Activated T-cell treated with anti-CD3 and anti-CD28 coated beads for 48 hours (primary cell): ENCODE results near the gene KLHL30.
"Not testable (repeated sequence)": the region's sequence is repeated elsewhere in the genome, so short reads cannot be mapped to it uniquely, and the experiment has no call there.

ENCODE experiments used
- DNase-seq: peaks from one replicate; pipeline ENCODE4 v3.0.0-alpha.2; 2020; ENCODE audit warnings: low read depth

The KLHL30 gene

DNA sequence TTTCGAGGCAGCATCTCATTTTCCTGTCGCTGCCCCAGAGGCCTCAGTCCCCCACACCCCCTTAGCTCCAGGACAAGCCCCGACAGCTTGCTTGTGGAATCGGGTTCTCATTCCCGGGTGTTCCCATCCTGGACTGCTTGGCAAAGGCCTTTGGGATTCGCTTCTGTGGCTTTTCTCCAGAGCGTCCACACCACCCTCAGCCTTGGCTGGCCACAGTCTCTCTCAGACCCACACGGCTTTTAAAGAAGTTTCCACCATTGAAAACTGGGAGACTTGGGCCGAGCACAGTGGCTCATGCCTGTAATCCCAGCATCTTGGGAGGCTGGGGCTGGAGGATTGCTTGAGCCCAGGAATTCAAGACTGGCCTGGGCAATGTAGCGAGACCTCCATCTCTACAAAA is 35.6 kb upstream of the KLHL30 start:
- no peak for DNase-seq

DNA sequence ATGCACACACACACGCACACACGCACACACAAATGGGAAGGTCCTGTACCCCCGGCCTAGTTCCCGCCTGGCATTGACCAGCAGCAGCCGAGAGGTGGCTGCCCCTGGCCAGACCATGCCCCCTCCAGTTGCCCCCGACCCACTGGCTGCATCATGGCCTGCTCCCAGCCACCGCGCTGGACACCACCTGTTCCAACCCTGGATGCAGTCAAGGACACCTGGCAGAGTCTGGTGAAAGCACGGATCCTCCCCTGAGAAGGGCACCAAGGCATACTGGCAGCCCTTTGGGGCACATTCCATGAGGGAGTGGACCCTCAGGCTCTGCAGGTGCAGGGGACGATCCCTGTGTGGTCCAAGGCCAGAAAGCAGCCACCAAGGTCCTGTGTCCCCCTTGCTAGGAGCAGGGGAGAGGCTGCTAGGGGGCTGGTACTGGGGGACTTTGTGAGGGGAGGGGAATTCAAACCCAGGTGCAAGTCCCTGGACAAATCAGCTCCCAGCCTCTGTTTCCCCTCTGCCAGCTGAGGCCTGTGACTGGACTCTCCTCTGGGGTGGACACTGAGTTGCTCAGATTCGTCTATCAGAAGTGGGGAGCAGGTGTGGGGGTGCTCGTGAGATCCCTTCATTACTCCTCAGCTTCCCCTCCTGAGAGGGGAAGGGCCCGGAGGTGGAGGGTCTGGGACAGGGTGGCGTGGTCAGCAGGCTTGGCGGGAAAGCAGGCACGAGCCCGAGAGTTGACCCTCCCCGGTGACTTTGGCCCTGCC is 34.8 kb upstream of the KLHL30 start:
- DNase-seq, result no peak

DNA sequence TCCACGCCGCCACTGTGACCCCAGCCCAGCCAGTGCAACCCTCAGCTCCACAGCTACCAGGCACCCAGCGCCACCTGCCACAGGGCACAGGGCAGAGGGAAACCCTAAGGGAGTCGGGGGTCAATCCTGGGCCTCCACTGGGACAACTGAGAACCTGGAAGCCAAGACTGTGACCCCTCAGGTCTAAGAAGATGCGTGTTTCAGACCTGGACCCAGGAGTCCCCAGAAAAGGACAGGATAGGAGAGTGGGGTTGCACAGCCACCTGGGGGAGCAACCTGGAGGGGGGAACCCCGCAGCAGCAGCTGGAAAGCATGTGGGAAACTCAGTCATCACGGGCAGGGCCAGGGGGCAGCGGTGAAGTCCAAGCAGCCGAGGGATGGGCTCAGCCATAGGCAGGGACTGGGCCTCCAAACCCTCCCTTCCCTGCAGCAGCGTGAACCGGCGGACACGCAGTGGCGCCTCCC is 34.2 kb upstream of the KLHL30 start:
- no peak for DNase-seq

DNA sequence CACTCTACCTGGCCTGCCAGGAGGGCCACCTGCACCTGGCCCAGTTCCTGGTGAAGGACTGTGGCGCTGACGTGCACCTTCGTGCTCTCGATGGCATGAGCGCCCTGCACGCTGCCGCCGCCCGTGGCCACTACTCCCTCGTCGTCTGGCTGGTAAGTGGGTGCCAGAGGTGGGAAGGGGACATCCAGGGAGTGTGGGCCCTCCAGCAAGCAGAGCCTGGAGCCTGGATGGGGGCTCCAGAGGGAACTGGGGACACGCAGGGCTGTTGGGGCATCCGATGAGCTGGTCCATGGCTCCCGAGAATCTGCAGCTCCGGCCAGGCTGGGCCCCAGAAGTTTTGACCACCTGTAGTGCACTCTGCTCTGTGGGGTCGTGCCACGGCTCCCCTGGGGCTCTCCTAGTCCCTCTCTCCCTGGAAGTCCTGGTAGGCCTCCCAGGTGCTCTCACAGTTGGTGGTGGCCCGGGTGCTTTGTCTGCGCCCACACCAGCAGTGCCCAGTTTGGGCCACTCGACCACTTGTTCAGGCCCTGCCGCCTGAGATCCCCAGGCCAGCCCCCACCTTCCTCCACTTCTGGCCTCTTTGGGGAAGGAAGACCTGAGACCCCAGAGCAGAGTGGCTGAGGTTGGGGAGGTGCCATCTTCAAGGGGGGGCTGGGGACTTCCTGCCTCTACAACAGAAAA is 33.6 kb upstream of the KLHL30 start:
- no peak for DNase-seq

DNA sequence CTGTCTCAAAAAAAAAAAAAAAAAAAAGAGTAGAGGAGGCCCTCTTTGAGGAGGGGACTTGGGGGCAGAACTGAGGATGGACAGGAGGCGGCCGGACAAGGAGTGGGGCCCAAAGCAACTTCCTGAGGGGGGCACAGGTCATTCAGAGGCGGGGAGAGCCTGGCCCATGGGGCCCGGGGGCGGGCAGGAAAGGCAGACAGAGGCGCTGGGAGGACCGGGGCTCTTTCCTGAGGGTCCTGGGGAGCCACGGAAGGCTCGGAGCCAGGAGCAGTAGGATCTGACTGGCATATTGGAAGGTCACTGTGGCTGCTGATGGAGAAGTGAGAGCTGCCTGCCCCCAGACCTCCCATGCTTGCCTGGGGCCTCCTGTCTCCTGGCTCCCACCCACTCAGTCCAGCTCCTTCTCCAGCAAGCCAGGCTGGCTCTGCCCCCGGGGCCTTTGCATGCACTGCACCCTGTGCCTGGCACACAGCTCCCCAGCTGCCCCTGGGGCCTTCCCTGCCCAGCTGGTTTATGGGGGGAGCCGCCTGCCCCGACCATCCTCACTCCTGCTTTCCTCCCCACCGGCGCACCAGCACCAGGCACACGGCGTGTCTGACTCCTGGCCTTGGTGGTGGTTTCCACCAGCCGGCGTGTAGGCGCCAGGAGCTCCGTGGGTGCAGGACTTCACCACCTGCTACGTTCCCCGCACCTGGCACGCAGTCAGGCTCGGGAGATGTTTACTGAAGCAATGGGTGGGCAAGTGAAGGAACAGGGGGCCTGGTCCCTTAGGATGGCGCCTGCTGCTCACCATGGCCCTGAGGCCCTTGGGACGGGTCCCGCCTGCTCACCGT is 32.7 kb upstream of the KLHL30 start:
- no peak for DNase-seq

DNA sequence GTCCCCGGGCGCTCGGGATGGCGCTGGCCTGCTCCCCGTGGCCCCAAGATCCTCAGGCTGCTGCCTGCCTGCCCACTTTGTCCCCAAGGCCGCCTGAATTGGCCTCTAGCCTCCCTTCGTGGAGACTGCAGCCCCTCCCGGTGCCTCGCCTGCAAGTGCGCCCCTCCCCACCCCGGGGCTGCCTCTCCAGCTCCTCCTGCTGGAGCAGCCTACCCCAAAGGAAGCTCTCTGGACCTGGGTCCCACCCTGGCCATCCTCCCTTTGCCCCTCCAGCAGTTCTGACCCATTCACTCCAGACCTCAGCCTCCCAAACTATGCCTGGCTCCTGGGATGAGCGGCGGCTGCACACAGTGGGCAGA is 32.1 kb upstream of the KLHL30 start:
- DNase-seq, result no peak

DNA sequence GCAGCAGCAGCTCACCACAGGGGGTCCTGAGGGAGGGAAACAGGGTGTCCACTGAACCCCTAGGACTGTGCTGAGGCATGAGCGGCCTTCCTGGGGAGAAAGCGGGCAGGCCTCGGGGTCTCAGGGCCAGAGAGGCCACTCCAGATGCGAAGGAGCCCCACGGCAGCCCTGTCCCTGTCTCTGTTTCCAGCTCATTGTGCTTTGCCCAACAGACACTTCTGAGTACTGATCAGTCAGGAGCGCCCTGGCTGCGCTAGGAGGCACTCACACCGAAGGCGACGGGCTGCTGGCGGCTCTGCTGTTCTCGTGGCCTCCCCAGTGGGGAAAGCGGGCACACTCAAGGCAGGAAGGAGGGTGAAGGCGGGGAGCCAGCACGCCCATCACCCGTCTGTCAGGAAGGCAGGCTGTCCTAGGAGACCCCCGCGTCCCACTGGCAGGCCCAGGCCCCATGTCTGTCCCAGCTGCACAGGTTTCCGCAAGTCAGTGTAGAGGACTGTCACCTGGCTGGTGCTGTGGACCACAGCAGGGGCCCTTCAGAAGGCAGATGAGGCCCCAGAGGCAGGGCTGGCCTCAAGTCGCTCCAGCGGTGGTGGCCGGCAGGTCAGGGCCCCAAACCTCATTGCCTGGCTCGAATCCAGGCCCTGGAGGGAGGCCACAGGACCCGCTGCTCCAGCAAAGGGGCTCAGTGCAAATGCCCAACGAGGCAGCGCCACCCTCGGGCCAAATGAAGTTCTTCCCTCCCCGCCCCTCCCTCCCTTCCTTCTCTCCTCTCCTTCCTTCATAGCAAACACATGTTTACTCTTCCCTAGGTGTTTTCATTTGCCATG is 31.6 kb upstream of the KLHL30 start:
- no peak for DNase-seq

DNA sequence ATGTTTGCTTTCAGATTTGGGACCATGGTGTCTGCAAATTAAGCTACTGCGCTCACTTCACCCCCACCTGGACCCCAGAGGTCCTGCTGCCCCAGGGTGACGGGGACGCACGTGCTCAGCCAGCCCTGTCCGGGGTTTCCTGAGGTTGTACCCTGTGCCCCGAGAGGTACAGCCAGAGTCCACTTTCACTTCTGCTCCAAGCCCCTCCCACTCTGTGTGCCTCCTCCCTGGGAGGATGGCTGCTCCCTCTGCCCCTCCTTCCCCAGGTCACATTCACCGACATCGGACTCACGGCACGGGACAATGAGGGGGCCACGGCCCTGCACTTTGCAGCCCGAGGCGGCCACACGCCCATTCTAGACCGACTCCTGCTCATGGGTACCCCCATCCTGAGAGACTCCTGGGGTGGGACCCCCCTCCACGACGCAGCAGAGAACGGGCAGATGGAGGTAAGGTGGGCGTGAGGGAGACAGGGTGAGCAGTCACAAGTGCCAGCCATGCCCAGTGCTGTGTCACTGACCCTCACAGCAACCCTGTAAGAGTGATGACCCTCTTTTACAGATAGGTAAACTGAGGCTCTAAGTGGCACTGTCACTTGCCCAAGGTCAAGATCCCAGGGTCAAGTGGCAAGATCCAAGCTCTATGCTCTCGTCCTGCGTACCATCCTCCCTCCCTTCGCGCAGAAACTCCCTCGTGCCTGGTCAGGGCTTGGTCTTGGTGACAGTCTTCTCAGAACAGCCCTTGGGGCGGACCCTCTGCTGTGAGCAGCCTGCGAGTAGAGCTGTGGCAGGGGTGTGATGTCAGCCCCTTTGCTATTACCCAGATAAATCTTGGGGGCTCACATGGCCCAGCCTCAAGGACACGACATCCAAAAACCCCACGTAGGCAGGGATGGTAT is 30.7 kb upstream of the KLHL30 start:
- DNase-seq, result no peak

DNA sequence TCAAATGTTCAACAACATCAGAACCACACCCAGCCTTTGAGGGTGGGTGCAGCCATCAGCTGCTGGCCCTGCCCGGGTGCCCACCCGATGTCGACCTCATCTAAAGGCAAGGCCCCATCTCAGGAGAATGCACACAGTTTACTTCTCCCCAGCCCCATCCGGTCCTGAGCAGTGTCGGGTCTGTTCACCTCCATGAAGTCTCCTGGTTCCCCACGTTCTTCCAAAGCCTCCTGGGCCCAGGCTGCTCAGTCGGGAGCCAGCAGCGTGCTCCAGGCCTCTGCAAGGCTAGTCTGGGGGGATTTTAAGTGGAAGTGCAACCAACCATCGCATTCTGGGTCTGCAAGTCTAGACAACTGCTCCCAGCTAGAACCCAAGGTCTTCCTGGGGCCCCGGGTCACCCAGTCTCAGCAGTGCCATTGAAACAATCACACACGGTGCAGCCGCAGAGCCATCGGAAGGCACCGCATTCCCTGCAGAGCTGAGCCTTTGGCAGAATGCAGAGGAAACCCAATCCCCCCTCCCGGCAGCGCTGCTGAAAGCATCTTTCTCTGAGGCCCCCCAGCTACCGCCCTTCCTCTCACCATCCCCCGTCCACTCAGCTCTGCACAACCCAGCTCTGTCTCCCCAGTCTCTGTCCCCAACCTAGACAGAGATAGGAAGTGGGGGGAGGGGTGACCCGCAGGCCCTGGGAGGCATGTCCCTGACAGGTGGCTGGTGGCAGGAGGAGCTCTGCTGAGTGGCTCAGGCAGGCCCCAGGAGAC is 29.9 kb upstream of the KLHL30 start:
- no peak for DNase-seq

DNA sequence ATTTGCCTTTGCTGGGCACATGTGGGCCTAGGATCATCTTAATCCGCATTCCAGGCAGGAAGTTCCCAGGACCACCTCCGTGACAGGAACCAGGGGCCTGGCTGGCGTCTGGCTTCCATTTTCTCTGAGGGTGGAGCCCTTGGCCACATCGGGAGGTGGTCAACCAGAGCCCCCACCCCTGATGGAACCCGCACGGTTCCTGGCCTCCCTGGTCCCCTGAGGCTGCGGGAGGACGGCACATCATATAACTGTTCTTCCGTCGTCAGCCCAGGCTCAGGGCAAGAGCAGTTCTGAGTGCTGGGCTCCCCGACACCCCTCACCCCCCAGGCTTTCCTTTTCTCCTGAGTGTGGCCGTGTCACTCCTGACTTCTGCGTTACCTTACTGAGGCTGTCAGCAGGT is 24.9 kb upstream of the KLHL30 start:
- DNase-seq, result no peak

DNA sequence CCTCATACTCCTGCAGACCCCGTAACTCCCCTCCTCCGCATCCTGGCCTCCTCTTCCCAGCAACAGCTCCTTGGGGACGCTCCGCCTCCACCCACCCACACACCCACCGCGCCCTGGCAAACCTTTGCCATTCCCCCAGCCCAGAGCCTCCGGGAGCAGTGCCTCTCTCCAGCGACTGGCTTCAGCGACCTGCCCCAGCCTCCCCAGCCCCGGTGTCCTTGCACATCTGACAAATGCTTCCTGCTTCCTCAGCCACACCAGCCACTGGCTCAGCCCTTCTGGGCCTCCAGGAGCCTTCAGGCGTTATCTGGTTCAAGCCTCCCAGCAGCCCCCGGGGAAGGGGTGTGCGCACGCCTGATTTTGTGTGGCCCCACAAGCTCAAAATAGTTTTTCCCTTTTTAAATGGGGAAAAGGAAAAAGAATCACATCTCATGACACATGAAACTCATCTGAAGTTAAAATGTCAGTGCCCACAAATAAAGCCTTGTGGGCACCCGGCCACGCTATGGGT is 24.1 kb upstream of the KLHL30 start:
- DNase-seq, result no peak

DNA sequence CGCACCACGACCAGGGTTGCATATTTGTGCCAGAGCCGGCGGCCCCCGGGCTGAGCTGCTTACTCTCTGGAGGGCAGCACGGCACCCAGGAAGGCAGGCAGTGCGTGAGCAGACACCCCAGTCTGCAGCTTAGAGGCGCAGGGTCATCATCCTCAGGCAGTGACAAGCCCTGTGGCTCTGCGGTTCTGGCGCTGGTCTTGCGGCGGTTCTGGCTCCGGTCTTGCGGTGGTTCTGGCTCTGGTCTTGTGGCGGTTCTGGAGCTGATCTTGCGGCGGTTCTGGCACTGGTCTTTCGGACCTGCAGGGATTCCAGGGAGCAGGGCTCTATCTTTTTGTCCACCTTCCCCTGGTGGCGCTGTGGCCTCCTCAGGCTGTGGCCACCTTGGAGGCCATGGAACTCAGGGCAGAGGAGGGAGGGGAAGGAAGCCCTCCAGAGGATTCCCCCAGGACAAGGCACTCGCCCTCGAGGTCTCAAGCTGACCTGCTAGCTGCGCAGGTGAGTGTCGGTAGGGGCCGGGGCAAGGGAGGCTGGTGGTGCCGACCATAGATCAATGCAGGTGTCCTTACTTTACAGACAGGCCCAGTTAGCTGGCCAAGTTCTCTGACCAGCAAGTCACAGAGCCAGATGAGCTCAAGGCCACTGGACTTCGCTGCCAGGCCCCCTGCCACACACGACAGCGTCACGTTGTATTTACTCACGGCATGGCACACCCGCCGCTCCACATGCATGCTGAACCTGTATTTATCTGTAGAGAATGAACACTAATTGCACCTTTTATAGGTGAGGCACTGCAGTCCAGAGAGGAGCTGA is 23.4 kb upstream of the KLHL30 start:
- no peak for DNase-seq

DNA sequence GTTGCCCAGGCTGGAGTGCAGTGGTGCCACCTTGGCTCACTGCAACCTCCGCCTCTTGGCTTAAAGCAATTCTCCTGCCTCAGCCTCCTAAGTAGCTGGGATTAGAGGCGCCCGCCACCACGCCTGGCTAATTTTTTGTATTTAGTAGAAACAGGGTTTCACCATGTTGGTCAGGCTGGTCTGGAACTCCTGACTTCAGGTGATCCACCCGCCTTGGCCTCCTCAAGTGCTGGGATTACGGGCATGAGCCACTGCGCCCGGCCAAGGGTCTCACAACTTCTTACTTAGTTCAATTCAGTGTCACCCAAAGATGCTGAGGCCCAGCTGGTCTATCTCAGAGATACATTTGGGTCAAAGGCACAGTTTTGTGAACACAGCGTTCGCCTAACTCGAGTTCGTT is 22.8 kb upstream of the KLHL30 start:
- DNase-seq, result not testable (repeated sequence)

DNA sequence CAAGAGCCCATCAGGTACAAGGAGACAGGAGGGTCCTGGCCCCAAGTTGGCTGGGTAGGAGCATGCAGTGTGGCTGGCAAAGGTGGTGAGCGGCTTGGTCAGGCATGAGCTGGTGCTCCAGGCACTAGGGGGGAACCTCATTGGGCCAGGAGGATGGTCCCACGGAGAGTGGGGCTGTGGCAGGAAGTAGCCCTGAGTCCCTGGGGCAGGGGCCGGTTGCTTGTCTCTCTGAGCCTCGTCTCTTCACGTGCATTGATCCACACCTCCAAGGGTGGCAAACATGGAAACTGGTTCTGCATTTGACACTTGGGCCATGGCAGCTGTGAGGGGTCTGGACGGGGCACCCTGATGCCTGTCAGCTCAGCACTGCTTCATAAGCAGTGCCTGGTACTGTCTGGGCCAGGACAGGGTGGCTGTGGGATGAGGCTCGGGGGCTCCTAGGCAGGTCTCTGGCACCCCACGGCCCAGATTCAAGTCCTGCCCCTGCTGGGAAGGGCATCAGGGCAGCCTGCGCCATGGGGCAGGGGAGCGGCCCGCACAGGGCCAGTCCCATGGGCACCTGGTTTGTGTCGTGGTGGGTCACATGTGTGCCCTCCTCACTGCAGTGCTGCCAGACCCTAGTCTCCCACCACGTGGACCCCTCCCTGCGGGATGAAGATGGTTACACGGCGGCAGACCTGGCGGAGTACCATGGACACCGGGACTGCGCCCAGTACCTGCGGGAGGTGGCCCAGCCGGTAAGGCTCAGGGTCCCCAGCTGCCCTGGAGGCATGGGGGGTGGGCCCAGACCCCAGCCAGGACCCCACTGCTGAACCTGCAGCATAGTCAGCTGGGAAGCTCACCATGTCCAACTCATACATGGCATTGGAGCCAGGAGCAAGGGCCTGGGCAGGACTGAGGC is 21.9 kb upstream of the KLHL30 start:
- DNase-seq, result no peak

DNA sequence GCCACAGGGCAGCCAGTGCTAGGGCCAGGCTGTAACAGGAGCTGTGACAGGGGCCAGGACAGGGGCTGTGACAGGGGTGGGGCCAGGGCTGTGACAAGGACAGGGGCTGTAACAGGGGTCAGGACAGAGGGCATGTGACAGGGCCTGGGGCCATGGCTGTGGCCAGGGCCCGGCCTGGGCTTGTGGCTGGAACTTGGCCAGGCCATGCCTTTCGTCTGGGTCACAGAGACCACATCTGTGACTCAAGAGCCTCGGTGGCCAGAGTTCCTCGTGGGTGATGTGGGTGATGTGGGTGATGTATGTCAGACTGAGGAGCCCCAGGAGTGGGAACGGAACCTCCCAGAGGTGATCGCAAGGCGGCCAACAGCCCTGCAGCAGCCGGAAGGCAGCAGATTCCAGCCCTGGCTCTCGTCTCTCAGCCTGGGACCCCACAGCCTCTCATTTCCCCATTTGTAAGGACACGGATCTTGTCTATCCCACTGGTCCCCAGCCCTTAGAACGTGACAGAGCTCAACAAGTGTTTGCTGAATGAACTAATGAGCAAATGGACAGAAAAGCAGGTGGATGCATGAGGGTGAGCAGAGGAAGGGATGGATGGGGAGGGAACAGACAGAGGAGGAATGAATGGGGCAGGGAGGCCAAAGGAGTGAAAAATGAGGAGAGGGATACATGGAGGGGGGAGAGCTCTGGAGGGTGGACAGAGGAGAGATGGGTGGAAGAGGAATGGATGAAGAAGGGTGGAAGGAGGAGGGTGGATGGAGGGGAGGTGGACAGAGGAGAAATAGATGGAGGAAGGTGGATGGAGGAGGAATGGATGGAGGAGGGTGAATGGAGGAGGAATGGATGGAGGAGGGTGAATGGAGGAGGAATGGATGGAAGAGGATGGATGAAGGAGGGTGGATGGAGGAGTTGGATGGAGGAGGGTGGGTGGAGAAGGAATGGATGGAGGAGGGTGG is 21.0 kb upstream of the KLHL30 start:
- no peak for DNase-seq

DNA sequence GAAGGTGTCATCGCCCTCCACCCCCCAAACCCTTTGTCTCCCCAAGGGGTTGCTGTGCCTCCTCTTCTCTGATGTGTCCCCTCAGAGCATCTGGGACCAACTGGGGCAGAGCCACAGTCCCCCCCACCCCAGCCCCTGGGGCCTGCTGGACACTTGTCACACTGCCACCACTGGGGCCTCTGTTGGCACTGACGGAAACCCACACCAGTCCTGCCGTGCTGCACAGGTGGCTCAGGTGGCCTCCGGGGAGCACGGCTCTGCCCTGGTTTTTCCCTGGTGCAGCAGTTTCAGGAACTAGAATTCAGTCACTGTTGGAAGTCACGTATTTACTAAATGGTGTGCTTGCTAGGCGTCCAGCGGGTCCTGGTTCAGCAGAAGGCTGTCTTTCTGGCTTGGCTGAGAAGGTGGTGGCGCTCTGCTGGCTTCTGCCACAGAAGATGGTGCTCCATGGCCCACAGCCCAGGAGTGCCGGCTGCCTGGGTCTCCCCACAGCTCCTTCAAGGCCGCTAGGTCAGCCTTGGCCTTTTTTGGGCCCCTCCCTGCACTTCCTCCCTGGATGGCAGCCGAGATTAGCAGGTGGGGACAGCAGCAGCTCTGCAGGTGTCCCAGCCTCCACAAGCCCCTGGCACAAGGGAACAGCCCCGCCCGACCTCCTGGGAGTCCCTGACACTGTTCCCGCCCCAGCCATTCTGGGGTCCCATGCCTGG is 18.6 kb upstream of the KLHL30 start:
- DNase-seq, result no peak
